ENCODE data around the gene SPHK2. TPM values are rescaled to one million over a fixed set of nuclear protein-coding genes. Genes with fewer than 3 reads are reported as not detected.
"Not testable (repeated sequence)": the region's sequence is repeated elsewhere in the genome, so short reads cannot be mapped to it uniquely, and the experiment has no call there.

The SPHK2 gene
- total RNA-seq, 2 donors from 2014 or later, result 45.1 to 51.0 TPM

GRCh38 chr19:48646001-48646721 is 26.9 kb downstream of the SPHK2 start, which contains the start of gene CA11:
CA11 (minus strand) TSS chr19:48646187; CDS start chr19:48645632, 555 bp downstream.
- DNase-seq (peak; percentile 86 to 87), ATAC-seq (peak; percentile 89)
- intact Hi-C loops (cut with DNase I, micrococcal nuclease), result no loop called here

GRCh38 chr19:48646722-48647216 is 27.5 kb downstream of the SPHK2 start:
- no peak for ATAC-seq
- intact Hi-C loops (cut with DNase I, micrococcal nuclease), result no loop called here

GRCh38 chr19:48648134-48648533 is 28.8 kb downstream of the SPHK2 start:
- ATAC-seq, result no peak
- DNase-seq, result no peak
- intact Hi-C loops (cut with DNase I, micrococcal nuclease), result no loop called here

More at GRCh38 chr19:48646722-48647216, 27.5 kb downstream of the SPHK2 start:
- no peak for DNase-seq

- intact Hi-C loops (cut with DNase I, micrococcal nuclease), result loop anchor here in 1 of 2 donors (10.0 kb wide), 1 partner anchor 194 kb away; no protein-coding TSS in a partner anchor
- ATAC-seq, result no peak
- DNase-seq, result no peak
Observed at GRCh38 chr19:48650974-48651682, 31.8 kb downstream of the SPHK2 start.

- no peak for ATAC-seq
- no peak for DNase-seq
- intact Hi-C loops (cut with DNase I, micrococcal nuclease), result loop anchor here in 1 of 2 donors (10.0 kb wide), 1 partner anchor 193 kb away; no protein-coding TSS in a partner anchor
Observed at GRCh38 chr19:48651683-48652048, 32.4 kb downstream of the SPHK2 start.

- ATAC-seq, result no peak
- intact Hi-C loops (cut with DNase I, micrococcal nuclease), result loop anchor here in 1 of 2 donors (10.0 kb wide), 1 partner anchor 190 kb away; no protein-coding TSS in a partner anchor
- DNase-seq, result no peak
Observed at GRCh38 chr19:48654299-48655059, 35.2 kb downstream of the SPHK2 start.

GRCh38 chr19:48656840-48657474 is 37.7 kb downstream of the SPHK2 start:
- no peak for DNase-seq
- intact Hi-C loops (cut with DNase I, micrococcal nuclease), result loop anchor here in 1 of 2 donors (10.0 kb wide), 1 partner anchor 188 kb away; no protein-coding TSS in a partner anchor
- peak; percentile 47 for ATAC-seq

GRCh38 chr19:48657828-48658227 is 38.5 kb downstream of the SPHK2 start:
- ATAC-seq, result peak; percentile 78
- not testable (repeated sequence) for DNase-seq
- intact Hi-C loops (cut with DNase I, micrococcal nuclease), result loop anchor here in 1 of 2 donors (10.0 kb wide), 1 partner anchor 187 kb away; no protein-coding TSS in a partner anchor

GRCh38 chr19:48658483-48658882 is 39.2 kb downstream of the SPHK2 start:
- ATAC-seq, result no peak
- intact Hi-C loops (cut with DNase I, micrococcal nuclease), result loop anchor here in 1 of 2 donors (10.0 kb wide), 1 partner anchor 186 kb away; no protein-coding TSS in a partner anchor
- no peak for DNase-seq

GRCh38 chr19:48659768-48660167 is 40.5 kb downstream of the SPHK2 start:
- DNase-seq (no peak), ATAC-seq (no peak)
- intact Hi-C loops (cut with DNase I, micrococcal nuclease), result loop anchor here in 1 of 2 donors (10.0 kb wide), 1 partner anchor 185 kb away; no protein-coding TSS in a partner anchor

GRCh38 chr19:48660852-48661710 is 41.8 kb downstream of the SPHK2 start:
- intact Hi-C loops (cut with DNase I, micrococcal nuclease), result no loop called here
- DNase-seq (peak; percentile 84 to 85), ATAC-seq (peak; percentile 70)

GRCh38 chr19:48661711-48662090 is 42.4 kb downstream of the SPHK2 start:
- intact Hi-C loops (cut with DNase I, micrococcal nuclease), result no loop called here
- no peak for ATAC-seq
- no peak for DNase-seq

GRCh38 chr19:48663667-48664066 is 44.4 kb downstream of the SPHK2 start:
- intact Hi-C loops (cut with DNase I, micrococcal nuclease), result no loop called here
- ATAC-seq (no peak), DNase-seq (no peak)

GRCh38 chr19:48664476-48664875 is 45.2 kb downstream of the SPHK2 start:
- intact Hi-C loops (cut with DNase I, micrococcal nuclease), result no loop called here
- no peak for ATAC-seq
- no peak for DNase-seq

- DNase-seq (no peak), ATAC-seq (peak; percentile 16)
- intact Hi-C loops (cut with DNase I, micrococcal nuclease), result no loop called here
Observed at GRCh38 chr19:48665786-48666185, 46.5 kb downstream of the SPHK2 start.

GRCh38 chr19:48668332-48668731 is 49.0 kb downstream of the SPHK2 start:
- ATAC-seq (no peak), DNase-seq (no peak)
- intact Hi-C loops (cut with DNase I, micrococcal nuclease), result no loop called here

GRCh38 chr19:48668761-48669160 is 49.5 kb downstream of the SPHK2 start:
- intact Hi-C loops (cut with DNase I, micrococcal nuclease), result no loop called here
- no peak for ATAC-seq
- no peak for DNase-seq
